GM12878 (cell line): ENCODE measurements around the gene ERO1B. TPM values are rescaled to one million over a fixed set of nuclear protein-coding genes. Genes with fewer than 3 reads are reported as not detected.

Experiments used
- BHLHE40 ChIP-seq, 2 experiments: fragments of 450-650 bp in 1 of 2; IDR thresholded peaks; 2 replicates each; pipeline ENCODE4 v1.6.1; 2011 to 2017; ENCODE audit warnings: low read depth in 2 of 2, borderline replicate concordance in 1 of 2, improper control_type of control experiment in 1 of 2, low read length in 1 of 2, mild to moderate bottlenecking in 1 of 2
- EGR1 ChIP-seq, 2 experiments: IDR thresholded peaks; 1 replicate in 1 of 2; 2 replicates in 1 of 2; pipeline ENCODE4 v1.6.1; 2011 to 2012; ENCODE audit warnings: low read depth in 2 of 2, low read length in 2 of 2, borderline replicate concordance in 1 of 2, mild to moderate bottlenecking in 1 of 2, moderate library complexity in 1 of 2
- ETV6 ChIP-seq, 2 experiments: fragments of 450-650 bp in 1 of 2; IDR thresholded peaks in 1 of 2; conservative IDR thresholded peaks in 1 of 2; 2 replicates each; pipeline ENCODE4 v1.6.1; 2014; ENCODE audit warnings: antibody characterized with exemption in 1 of 2, borderline replicate concordance in 1 of 2, low read depth in 1 of 2, mild to moderate bottlenecking in 1 of 2, moderate library complexity in 1 of 2
- HCFC1 ChIP-seq: fragments of 150-350 bp; IDR thresholded peaks from 2 replicates; pipeline ENCODE4 v1.6.1; 2014; ENCODE audit warnings: low read length
- HDGF ChIP-seq: fragments of 450-650 bp; IDR thresholded peaks from 2 replicates; pipeline ENCODE4 v1.6.1; 2016; ENCODE audit warnings: antibody characterized with exemption
- IKZF1 ChIP-seq: fragments of 450-650 bp; conservative IDR thresholded peaks from 2 replicates; pipeline ENCODE4 v1.6.1; 2017; ENCODE audit warnings: antibody characterized with exemption, mild to moderate bottlenecking
- JUND ChIP-seq: IDR thresholded peaks from 2 replicates; pipeline ENCODE4 v1.6.1; 2012; ENCODE audit warnings: low read depth, mild to moderate bottlenecking, low read length, improper control_type of control experiment, moderate library complexity
- MEF2B ChIP-seq: fragments of 450-650 bp; IDR thresholded peaks from 2 replicates; pipeline ENCODE4 v1.6.1; 2018; ENCODE audit warnings: mild to moderate bottlenecking, moderate library complexity; ENCODE audit not compliant: partially characterized antibody, poor library complexity, severe bottlenecking
- POLR2AphosphoS5 ChIP-seq: IDR thresholded peaks from 2 replicates; pipeline ENCODE4 v1.6.1; 2011; ENCODE audit warnings: mild to moderate bottlenecking, low read length, inconsistent platforms
- SREBF1 ChIP-seq: IDR thresholded peaks from 2 replicates; pipeline ENCODE4 v1.6.1; 2012; ENCODE audit warnings: mild to moderate bottlenecking, low read length
- polyA plus RNA-seq, 11 experiments: library from polyadenylated mRNA; depleted of rRNA in 4 of 11; unstranded in 6 of 11; stranded (reverse) in 5 of 11; fragments of >200 nt; fragmentation: Nextera tagmentation in 4 of 11; fragmentation: Illumina TruSeq in 1 of 11; extraction: Ambion mirVana in 4 of 11; extraction: Trizol in 1 of 11; gene quantifications; 1 replicate in 1 of 11; 2 replicates in 10 of 11; pipeline versions ENCODE4 v1.2.1 to v1.2.3, GENCODE V29; 2011 to 2016; ENCODE audit warnings: inconsistent platforms in 2 of 11, missing spikeins in 2 of 11, low read depth in 1 of 11
- total RNA-seq, 4 experiments: library from RNA; depleted of rRNA in 3 of 4; stranded (reverse); fragments of >200 nt in 3 of 4; fragmentation: Illumina TruSeq in 1 of 4; extraction: Trizol in 1 of 4; gene quantifications; 2 replicates each; pipeline versions ENCODE4 v1.2.1 to v1.2.3, GENCODE V29; 2013 to 2021
- TF ChIP-seq, protein P1 (sequence below): fragments of 450-650 bp; IDR thresholded peaks from 2 replicates; pipeline ENCODE4 v1.6.1; 2018; ENCODE audit warnings: borderline replicate concordance, mild to moderate bottlenecking; ENCODE audit not compliant: partially characterized antibody
- TF ChIP-seq, protein P2 (sequence below): fragments of 450-650 bp; IDR thresholded peaks from 2 replicates; pipeline ENCODE4 v1.6.1; 2016; ENCODE audit warnings: mild to moderate bottlenecking
- TF ChIP-seq, protein P3 (sequence below): IDR thresholded peaks from 2 replicates; pipeline ENCODE4 v1.6.1; 2011; ENCODE audit warnings: mild to moderate bottlenecking, low read depth, low read length, moderate library complexity; ENCODE audit not compliant: insufficient replicate concordance
- TF ChIP-seq, protein P4 (sequence below): fragments of 450-650 bp; formaldehyde crosslinking; IDR thresholded peaks from 2 replicates; pipeline ENCODE4 v1.4.0; 2020; ENCODE audit warnings: mild to moderate bottlenecking, moderate library complexity
- TF ChIP-seq, protein P5 (sequence below): IDR thresholded peaks from 2 replicates; pipeline ENCODE4 v1.6.1; 2012; ENCODE audit warnings: low read length, inconsistent platforms

Gene ERO1B
- total and polyA plus RNA-seq, 10 of the 15 experiments (the other 5 are each of a cell fraction or from before 2014, with no cell fraction given): 9.0 to 30.9 (median 23.0) TPM

DNA sequence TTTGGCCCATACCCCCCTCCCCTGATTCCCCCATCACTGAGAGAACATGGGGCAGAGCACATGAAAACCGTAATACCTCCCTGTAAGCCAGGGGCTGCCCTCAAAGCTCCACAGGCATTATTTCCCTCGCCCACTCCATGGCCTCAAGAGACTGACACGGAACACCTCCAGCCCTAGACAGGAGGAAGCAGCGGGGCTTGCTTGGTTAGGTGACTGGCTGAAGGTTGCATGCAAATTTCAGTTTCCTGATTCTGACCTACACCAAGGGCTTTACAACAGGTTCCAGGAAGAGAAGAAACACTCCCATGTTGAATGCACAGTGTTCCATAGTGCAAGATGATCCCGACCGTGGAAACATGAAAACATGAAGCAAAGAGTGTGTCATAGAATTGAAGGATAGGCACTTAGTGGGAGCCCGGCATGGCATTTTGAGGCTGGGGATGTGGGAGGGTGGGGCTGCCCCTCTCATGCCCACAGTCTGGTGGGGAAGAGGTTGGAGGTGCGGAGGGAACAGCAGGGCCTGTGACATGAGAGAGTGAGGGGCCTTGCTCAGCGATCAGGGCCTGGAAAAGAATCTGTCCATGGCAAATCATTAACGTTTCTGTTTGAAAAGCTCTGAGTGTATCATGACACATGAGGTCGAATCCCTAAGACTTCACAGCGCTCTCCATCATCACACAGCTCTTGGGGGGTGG is 106.0 kb downstream of the ERO1B start (continued):
- TF ChIP-seq, protein P1, sequence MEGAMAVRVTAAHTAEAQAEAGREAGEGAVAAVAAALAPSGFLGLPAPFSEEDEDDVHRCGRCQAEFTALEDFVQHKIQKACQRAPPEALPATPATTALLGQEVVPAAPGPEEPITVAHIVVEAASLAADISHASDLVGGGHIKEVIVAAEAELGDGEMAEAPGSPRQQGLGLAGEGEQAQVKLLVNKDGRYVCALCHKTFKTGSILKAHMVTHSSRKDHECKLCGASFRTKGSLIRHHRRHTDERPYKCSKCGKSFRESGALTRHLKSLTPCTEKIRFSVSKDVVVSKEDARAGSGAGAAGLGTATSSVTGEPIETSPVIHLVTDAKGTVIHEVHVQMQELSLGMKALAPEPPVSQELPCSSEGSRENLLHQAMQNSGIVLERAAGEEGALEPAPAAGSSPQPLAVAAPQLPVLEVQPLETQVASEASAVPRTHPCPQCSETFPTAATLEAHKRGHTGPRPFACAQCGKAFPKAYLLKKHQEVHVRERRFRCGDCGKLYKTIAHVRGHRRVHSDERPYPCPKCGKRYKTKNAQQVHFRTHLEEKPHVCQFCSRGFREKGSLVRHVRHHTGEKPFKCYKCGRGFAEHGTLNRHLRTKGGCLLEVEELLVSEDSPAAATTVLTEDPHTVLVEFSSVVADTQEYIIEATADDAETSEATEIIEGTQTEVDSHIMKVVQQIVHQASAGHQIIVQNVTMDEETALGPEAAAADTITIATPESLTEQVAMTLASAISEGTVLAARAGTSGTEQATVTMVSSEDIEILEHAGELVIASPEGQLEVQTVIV: no peak
- TF ChIP-seq, protein P2, sequence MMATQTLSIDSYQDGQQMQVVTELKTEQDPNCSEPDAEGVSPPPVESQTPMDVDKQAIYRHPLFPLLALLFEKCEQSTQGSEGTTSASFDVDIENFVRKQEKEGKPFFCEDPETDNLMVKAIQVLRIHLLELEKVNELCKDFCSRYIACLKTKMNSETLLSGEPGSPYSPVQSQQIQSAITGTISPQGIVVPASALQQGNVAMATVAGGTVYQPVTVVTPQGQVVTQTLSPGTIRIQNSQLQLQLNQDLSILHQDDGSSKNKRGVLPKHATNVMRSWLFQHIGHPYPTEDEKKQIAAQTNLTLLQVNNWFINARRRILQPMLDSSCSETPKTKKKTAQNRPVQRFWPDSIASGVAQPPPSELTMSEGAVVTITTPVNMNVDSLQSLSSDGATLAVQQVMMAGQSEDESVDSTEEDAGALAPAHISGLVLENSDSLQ: peak; percentile 25; the same call in 1 of the 2 replicates
- TF ChIP-seq BHLHE40 (IDR thresholded peaks at IDR 0.05; ENCODE audit: borderline replicate concordance in 1 of 2, low read depth in 2 of 2, low read length in 1 of 2) (no peak), IKZF1 (no peak), HDGF (no peak), EGR1 (IDR thresholded peaks at IDR 0.05; ENCODE audit: borderline replicate concordance in 1 of 2, low read depth in 2 of 2, low read length in 2 of 2) (no peak), ETV6 (conservative IDR thresholded peaks at IDR 0.05 in 1 of 2, IDR thresholded peaks at IDR 0.05 in 1 of 2; ENCODE audit: borderline replicate concordance in 1 of 2, low read depth in 1 of 2) (no peak), HCFC1 (no peak), MEF2B (peak; percentile 30), JUND (no peak), POLR2AphosphoS5 (peak; percentile 59; the same call in 1 of the 2 replicates), SREBF1 (no peak)
- TF ChIP-seq, protein P3, sequence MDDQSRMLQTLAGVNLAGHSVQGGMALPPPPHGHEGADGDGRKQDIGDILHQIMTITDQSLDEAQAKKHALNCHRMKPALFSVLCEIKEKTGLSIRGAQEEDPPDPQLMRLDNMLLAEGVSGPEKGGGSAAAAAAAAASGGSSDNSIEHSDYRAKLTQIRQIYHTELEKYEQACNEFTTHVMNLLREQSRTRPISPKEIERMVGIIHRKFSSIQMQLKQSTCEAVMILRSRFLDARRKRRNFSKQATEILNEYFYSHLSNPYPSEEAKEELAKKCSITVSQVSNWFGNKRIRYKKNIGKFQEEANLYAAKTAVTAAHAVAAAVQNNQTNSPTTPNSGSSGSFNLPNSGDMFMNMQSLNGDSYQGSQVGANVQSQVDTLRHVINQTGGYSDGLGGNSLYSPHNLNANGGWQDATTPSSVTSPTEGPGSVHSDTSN: no peak
- TF ChIP-seq, protein P4, sequence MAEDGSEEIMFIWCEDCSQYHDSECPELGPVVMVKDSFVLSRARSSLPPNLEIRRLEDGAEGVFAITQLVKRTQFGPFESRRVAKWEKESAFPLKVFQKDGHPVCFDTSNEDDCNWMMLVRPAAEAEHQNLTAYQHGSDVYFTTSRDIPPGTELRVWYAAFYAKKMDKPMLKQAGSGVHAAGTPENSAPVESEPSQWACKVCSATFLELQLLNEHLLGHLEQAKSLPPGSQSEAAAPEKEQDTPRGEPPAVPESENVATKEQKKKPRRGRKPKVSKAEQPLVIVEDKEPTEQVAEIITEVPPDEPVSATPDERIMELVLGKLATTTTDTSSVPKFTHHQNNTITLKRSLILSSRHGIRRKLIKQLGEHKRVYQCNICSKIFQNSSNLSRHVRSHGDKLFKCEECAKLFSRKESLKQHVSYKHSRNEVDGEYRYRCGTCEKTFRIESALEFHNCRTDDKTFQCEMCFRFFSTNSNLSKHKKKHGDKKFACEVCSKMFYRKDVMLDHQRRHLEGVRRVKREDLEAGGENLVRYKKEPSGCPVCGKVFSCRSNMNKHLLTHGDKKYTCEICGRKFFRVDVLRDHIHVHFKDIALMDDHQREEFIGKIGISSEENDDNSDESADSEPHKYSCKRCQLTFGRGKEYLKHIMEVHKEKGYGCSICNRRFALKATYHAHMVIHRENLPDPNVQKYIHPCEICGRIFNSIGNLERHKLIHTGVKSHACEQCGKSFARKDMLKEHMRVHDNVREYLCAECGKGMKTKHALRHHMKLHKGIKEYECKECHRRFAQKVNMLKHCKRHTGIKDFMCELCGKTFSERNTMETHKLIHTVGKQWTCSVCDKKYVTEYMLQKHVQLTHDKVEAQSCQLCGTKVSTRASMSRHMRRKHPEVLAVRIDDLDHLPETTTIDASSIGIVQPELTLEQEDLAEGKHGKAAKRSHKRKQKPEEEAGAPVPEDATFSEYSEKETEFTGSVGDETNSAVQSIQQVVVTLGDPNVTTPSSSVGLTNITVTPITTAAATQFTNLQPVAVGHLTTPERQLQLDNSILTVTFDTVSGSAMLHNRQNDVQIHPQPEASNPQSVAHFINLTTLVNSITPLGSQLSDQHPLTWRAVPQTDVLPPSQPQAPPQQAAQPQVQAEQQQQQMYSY (CRISPR knock-in tag): no peak
- TF ChIP-seq, protein P5, sequence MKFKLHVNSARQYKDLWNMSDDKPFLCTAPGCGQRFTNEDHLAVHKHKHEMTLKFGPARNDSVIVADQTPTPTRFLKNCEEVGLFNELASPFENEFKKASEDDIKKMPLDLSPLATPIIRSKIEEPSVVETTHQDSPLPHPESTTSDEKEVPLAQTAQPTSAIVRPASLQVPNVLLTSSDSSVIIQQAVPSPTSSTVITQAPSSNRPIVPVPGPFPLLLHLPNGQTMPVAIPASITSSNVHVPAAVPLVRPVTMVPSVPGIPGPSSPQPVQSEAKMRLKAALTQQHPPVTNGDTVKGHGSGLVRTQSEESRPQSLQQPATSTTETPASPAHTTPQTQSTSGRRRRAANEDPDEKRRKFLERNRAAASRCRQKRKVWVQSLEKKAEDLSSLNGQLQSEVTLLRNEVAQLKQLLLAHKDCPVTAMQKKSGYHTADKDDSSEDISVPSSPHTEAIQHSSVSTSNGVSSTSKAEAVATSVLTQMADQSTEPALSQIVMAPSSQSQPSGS: no peak
